Measurements from ENCODE around the gene SIGLEC6. TPM values are rescaled to one million over a fixed set of nuclear protein-coding genes. Genes with fewer than 3 reads are reported as not detected.

Gene SIGLEC6
- total RNA-seq, 1 donor from 2014 or later: not detected

- no peaks in the 10 kb centered on the region for H3K27me3 ChIP-seq (ENCODE audit: control insufficient read depth, insufficient read depth, low read length)
- H3K4me3 ChIP-seq (ENCODE audit: low read depth, low read length): no peak overlapping the region
- H3K36me3 ChIP-seq (ENCODE audit: control insufficient read depth, insufficient read depth, low read length): no peaks in the 10 kb centered on the region
- DNase-seq (ENCODE audit: low read depth): no peak
- no peak for TF ChIP-seq CTCF (IDR thresholded peaks at IDR 0.05; ENCODE audit: insufficient read depth, low read length, poor library complexity, severe bottlenecking)
Measured at GRCh38 chr19:51547397-51548212, 16.1 kb upstream of the SIGLEC6 start.

GRCh38 chr19:51546650-51547396 is 15.4 kb upstream of the SIGLEC6 start:
- no peaks in the 10 kb centered on the region for H3K36me3 ChIP-seq (ENCODE audit: control insufficient read depth, insufficient read depth, low read length)
- H3K27me3 ChIP-seq (ENCODE audit: control insufficient read depth, insufficient read depth, low read length): no peaks in the 10 kb centered on the region
- no peak for DNase-seq (ENCODE audit: low read depth)
- TF ChIP-seq CTCF (IDR thresholded peaks at IDR 0.05; ENCODE audit: insufficient read depth, low read length, poor library complexity, severe bottlenecking): no peak
- no peak overlapping the region for H3K4me3 ChIP-seq (ENCODE audit: low read depth, low read length)

GRCh38 chr19:51546107-51546649 is 14.7 kb upstream of the SIGLEC6 start:
- no peaks in the 10 kb centered on the region for H3K36me3 ChIP-seq (ENCODE audit: control insufficient read depth, insufficient read depth, low read length)
- no peak for TF ChIP-seq CTCF (IDR thresholded peaks at IDR 0.05; ENCODE audit: insufficient read depth, low read length, poor library complexity, severe bottlenecking)
- H3K27me3 ChIP-seq (ENCODE audit: control insufficient read depth, insufficient read depth, low read length): no peaks in the 10 kb centered on the region
- no peak overlapping the region for H3K4me3 ChIP-seq (ENCODE audit: low read depth, low read length)
- no peak for DNase-seq (ENCODE audit: low read depth)

GRCh38 chr19:51544038-51544437 is 12.6 kb upstream of the SIGLEC6 start:
- no peaks in the 10 kb centered on the region for H3K36me3 ChIP-seq (ENCODE audit: control insufficient read depth, insufficient read depth, low read length)
- H3K4me3 ChIP-seq (ENCODE audit: low read depth, low read length): no peak overlapping the region
- no peak for DNase-seq (ENCODE audit: low read depth)
- no peak for TF ChIP-seq CTCF (IDR thresholded peaks at IDR 0.05; ENCODE audit: insufficient read depth, low read length, poor library complexity, severe bottlenecking)
- H3K27me3 ChIP-seq (ENCODE audit: control insufficient read depth, insufficient read depth, low read length): no peaks in the 10 kb centered on the region

- H3K36me3 ChIP-seq (ENCODE audit: control insufficient read depth, insufficient read depth, low read length): no peaks in the 10 kb centered on the region
- no peak for DNase-seq (ENCODE audit: low read depth)
- no peaks in the 10 kb centered on the region for H3K27me3 ChIP-seq (ENCODE audit: control insufficient read depth, insufficient read depth, low read length)
- no peak for TF ChIP-seq CTCF (IDR thresholded peaks at IDR 0.05; ENCODE audit: insufficient read depth, low read length, poor library complexity, severe bottlenecking)
- no peak overlapping the region for H3K4me3 ChIP-seq (ENCODE audit: low read depth, low read length)
Measured at GRCh38 chr19:51542699-51543098, 11.2 kb upstream of the SIGLEC6 start.

Measured in kidney epithelial cell (primary cell).